Tibial artery (tissue), 4 donors: ENCODE measurements around the gene PACSIN1.
A peak's percentile ranks its signal among the peaks of the same experiment; 100 is the strongest.

Source experiments
- DNase-seq, 2 donors: peaks; one replicate each; pipeline ENCODE4 v3.0.0-alpha.2; 2019
- H3K27ac ChIP-seq, 2 donors: fragments of 200-600 bp; sonication (generic) in 1 of 2; 1 replicate in 1 of 2; 2 replicates in 1 of 2; pipeline ENCODE4 v1.5.1; 2018 to 2019; ENCODE audit warnings: mild to moderate bottlenecking in 1 of 2
- H3K27me3 ChIP-seq, 2 donors: fragments of 200-600 bp; sonication (generic) in 1 of 2; one replicate each; pipeline versions ENCODE4 v1.5.1 to v1.6.0; 2016 to 2019
- H3K36me3 ChIP-seq, 3 donors: fragments of 200-600 bp; sonication (generic) in 2 of 3; one replicate each; pipeline ENCODE4 v1.5.1; 2016 to 2019; ENCODE audit warnings: mild to moderate bottlenecking in 2 of 3
- H3K4me1 ChIP-seq, 4 donors: fragments of 200-600 bp; sonication (generic) in 2 of 4; 1 replicate in 3 of 4; 2 replicates in 1 of 4; pipeline ENCODE4 v1.5.1; 2016 to 2019
- H3K4me3 ChIP-seq, 2 donors: fragments of 200-600 bp; sonication (generic) in 1 of 2; 1 replicate in 1 of 2; 2 replicates in 1 of 2; pipeline ENCODE4 v1.5.1; 2018 to 2019; ENCODE audit warnings: mild to moderate bottlenecking in 2 of 2
- H3K9me3 ChIP-seq, 3 donors: fragments of 200-600 bp; sonication (generic) in 1 of 3; one replicate each; pipeline ENCODE4 v1.5.1; 2016 to 2019
- CTCF ChIP-seq, 2 experiments: fragments of 200-600 bp in 1 of 2; fragments of 450-650 bp in 1 of 2; IDR thresholded peaks; one replicate each; pipeline ENCODE4 v1.5.1; 2017 to 2019; ENCODE audit warnings: antibody characterized with exemption in 2 of 2, mild to moderate bottlenecking in 1 of 2, moderate library complexity in 1 of 2
- intact Hi-C: fragments of 100-400 bp; cut with DNase I; formaldehyde crosslinking; loops from one replicate; pipeline ENCODE4 v1.15.0; 2023; ENCODE audit warnings: low total_unique reads

Gene PACSIN1

GRCh38 chr6:34583861-34584604, 118.2 kb downstream of the PACSIN1 start:
- intact Hi-C loops = no loop called here
- no peak overlapping the region for H3K27ac ChIP-seq
- H3K4me3 ChIP-seq = no peak overlapping the region
- peak in 1 of 2 donors; percentile 48 for DNase-seq
- H3K4me1 ChIP-seq = peaks cover 0 to 11% (median 0%) of the 10 kb centered on the region in 4 donors
- TF ChIP-seq CTCF (IDR thresholded peaks at IDR 0.05) = no peak
- peaks cover 0 to 25% (median 13%) of the 10 kb centered on the region in 3 donors for H3K36me3 ChIP-seq
- no peaks in the 10 kb centered on the region for H3K27me3 ChIP-seq
- no peaks in the 10 kb centered on the region for H3K9me3 ChIP-seq

GRCh38 chr6:34584694-34585093, 118.8 kb downstream of the PACSIN1 start:
- H3K36me3 ChIP-seq = peaks cover 0 to 31% (median 20%) of the 10 kb centered on the region in 3 donors
- H3K27ac ChIP-seq = no peak overlapping the region
- intact Hi-C loops = no loop called here
- H3K27me3 ChIP-seq = no peaks in the 10 kb centered on the region
- peak in 1 of 2 donors; percentile 29 for DNase-seq
- no peaks in the 10 kb centered on the region for H3K9me3 ChIP-seq
- H3K4me1 ChIP-seq = peaks cover 0 to 11% (median 0%) of the 10 kb centered on the region in 4 donors
- H3K4me3 ChIP-seq = no peak overlapping the region
- no peak for TF ChIP-seq CTCF (IDR thresholded peaks at IDR 0.05)
